ENCODE results near the gene VASN. TPM values are rescaled to one million over a fixed set of nuclear protein-coding genes. Genes with fewer than 3 reads are reported as not detected.

VASN gene
- 3.1 and 7.5 TPM in 2 replicates for total RNA-seq (ENCODE audit: low replicate concordance)

GRCh38 chr16:4371357-4372000 lies at the start of gene VASN:
TSS of gene VASN (plus strand) at chr16:4371848. CDS start at chr16:4380878, 9,030 bp downstream.
- Histone ChIP-seq H3K36me3 (no peaks in the 10 kb centered on the region), H3K79me2 (ENCODE audit: low read depth) (peaks cover 4% of the 10 kb centered on the region), H3K9ac (peak within 1 kb of the TSS; percentile 10), H2AFZ (replicated peaks) (no peak within 1 kb of the TSS), H4K20me1 (ENCODE audit: low read depth) (peaks cover 30% of the 10 kb centered on the region), H3K4me2 (peak within 1 kb of the TSS; percentile 96), H3K4me3 (peak within 1 kb of the TSS; percentile 65), H3K27me3 (peaks cover 5% of the 10 kb centered on the region), H3K27ac (no peak within 1 kb of the TSS), H3K4me1 (peaks cover 34% of the 10 kb centered on the region), H3F3A (ENCODE audit: low read depth) (peaks cover 31% of the 10 kb centered on the region), H3K9me3 (ENCODE audit: low read depth) (no peaks in the 10 kb centered on the region)
- DNase-seq (ENCODE audit: low spot score): peak; percentile 90
- TF ChIP-seq CTCF (IDR thresholded peaks at IDR 0.05): no peak
- no peak for TF ChIP-seq EZH2phosphoT487 (IDR thresholded peaks at IDR 0.05)
- no peak for TF ChIP-seq EZH2 (IDR thresholded peaks at IDR 0.05)
- peaks cover 35% of the 10 kb centered on the region for H3K4me1 Mint-ChIP-seq
- H3K4me3 Mint-ChIP-seq: peak within 1 kb of the TSS; percentile 90
- no peaks in the 10 kb centered on the region for H3K9me3 Mint-ChIP-seq
- H3K27me3 Mint-ChIP-seq (ENCODE audit: insufficient read depth, low read depth): peaks cover 11% of the 10 kb centered on the region
- H3K27ac Mint-ChIP-seq: no peak within 1 kb of the TSS
- H3K36me3 Mint-ChIP-seq: no peaks in the 10 kb centered on the region

GRCh38 chr16:4322121-4323052 lies 49.3 kb upstream of the VASN start:
- peaks cover 31% of the 10 kb centered on the region for H3K79me2 ChIP-seq (ENCODE audit: low read depth)
- H3K27ac Mint-ChIP-seq: no peak overlapping the region

More at GRCh38 chr16:4322121-4323052, 49.3 kb upstream of the VASN start:
- no peak overlapping the region for H3K9ac ChIP-seq
- peaks cover 32% of the 10 kb centered on the region for H3K4me1 Mint-ChIP-seq
- H3K27ac ChIP-seq: no peak overlapping the region
- no peaks in the 10 kb centered on the region for H3K36me3 Mint-ChIP-seq
- TF ChIP-seq EZH2 (IDR thresholded peaks at IDR 0.05) (no peak), CTCF (IDR thresholded peaks at IDR 0.05) (no peak), EZH2phosphoT487 (IDR thresholded peaks at IDR 0.05) (no peak)
- no peaks in the 10 kb centered on the region for H3K9me3 Mint-ChIP-seq
- H3K36me3 ChIP-seq: no peaks in the 10 kb centered on the region
- H3K27me3 ChIP-seq: no peaks in the 10 kb centered on the region
- no peak overlapping the region for H2AFZ ChIP-seq (replicated peaks)
- no peaks in the 10 kb centered on the region for H3K27me3 Mint-ChIP-seq (ENCODE audit: insufficient read depth, low read depth)
- H3K4me3 ChIP-seq: no peak overlapping the region
- H3K4me1 ChIP-seq: peaks cover 27% of the 10 kb centered on the region
- H4K20me1 ChIP-seq (ENCODE audit: low read depth): peaks cover 94% of the 10 kb centered on the region
- peaks cover 21% of the 10 kb centered on the region for H3F3A ChIP-seq (ENCODE audit: low read depth)
- no peak overlapping the region for H3K4me2 ChIP-seq
- H3K9me3 ChIP-seq (ENCODE audit: low read depth): no peaks in the 10 kb centered on the region
- DNase-seq (ENCODE audit: low spot score): no peak
- no peak overlapping the region for H3K4me3 Mint-ChIP-seq

Measured in neural progenitor cell (in vitro differentiated cells).